Activated T-cell treated with anti-CD3 and anti-CD28 coated beads for 4 hours (primary cell): ENCODE measurements around the gene CRYBA2.

Source experiments
- DNase-seq: peaks from one replicate; pipeline ENCODE4 v3.0.0-alpha.2; 2020

CRYBA2 gene, protein sequence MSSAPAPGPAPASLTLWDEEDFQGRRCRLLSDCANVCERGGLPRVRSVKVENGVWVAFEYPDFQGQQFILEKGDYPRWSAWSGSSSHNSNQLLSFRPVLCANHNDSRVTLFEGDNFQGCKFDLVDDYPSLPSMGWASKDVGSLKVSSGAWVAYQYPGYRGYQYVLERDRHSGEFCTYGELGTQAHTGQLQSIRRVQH

DNA sequence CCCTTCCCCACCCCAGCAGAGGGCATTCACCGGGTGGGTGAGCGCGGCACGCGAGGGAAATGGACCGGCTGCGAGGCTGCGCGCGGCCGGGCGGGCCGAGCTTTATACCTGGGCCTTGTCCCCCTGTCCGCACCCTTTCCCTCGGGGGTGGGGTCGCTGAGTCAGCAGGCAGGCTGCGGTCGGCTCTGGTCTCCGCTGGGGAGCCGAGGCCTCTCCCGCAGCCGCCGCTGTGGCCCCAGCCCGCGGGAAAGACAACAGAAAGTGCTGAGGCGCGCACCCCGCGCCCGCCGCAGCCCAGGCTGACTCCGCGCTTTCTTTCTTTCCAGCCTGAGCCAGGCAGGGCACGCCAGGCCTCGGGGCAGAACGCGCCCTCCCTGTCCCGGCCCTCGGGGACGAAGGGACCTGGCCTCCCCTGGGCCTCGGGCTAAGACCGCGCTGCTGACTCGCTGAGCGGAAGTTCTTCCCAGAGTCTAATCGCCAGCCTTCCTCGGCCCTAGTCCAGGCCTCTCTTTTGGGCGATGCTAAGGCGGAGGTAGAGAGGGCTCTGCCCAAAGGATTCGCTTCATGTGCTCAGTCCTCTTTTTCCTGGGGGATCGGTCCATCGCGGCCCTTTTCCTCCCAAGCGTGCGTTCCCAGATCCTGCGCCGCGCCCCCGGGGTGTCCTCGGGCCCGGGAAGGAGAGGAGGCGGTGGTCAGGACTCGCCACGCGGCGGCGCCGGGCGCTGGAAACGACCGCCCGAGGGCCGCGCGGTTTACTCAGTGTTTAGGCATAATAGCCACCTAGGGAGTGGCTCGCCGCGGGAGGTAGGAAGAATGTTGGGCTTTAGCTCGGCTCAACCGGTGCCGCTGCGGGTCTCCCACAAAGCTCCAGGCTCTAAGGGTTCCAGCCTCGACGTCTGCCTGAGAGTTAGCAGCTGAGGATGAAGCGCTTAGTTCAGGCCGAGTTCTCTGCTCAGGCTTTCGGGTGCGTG, at the start of gene CRYBA2:
CRYBA2 (minus strand) TSS at position 78 of the 971 bp plus-strand sequence. CDS start 246 bp downstream, outside the sequence.
- DNase-seq = no peak

DNA sequence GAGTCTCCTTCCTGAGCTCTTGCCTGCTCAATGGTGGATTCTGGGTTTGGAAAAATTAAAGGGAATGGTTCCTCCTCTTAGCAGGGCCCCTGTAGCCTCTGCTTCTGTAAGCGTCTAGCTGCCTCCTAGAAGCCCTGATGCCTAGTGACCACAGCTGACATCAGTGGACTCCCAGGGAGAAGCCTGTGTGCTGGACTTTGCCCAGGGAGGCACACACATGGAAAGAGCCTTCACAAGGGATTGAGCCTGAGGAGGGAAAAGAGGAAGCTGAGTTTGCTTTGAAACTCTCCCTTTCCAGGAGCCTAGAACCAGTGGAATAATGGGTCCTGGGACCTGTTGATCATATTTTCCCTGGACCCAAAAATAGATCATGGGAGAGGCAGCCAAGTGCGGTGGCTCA, 49.5 kb upstream of the CRYBA2 start:
- no peak for DNase-seq

DNA sequence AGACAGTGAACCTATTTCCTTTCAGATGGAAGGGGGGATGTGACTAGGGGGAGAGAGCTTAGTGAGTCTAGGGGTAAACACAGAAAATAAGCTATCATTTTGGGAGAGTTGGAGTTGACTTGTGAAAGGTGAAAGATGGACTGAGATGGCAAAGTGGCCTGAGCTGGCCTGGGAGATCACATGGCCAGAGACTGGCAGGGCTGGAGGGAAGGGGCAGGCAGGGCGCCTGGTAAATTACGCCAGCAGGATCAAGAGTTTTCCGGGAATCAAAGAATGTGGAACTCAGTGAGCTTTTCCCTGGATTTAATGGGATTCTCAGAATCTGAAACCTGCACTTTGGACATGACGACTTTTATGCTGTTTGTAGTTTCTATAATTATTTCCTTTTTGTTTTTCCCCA, 48.9 kb upstream of the CRYBA2 start:
- no peak for DNase-seq

- no peak for DNase-seq
Measured at GRCh38 chr2:219041252-219041651, 48.0 kb upstream of the CRYBA2 start, which contains the start of gene CFAP65. Gene CFAP65 (minus strand): TSS chr2:219041516. CDS start chr2:219039048, 2,468 bp downstream.

- no peak for DNase-seq
Measured at GRCh38 chr2:219038600-219038999, 45.4 kb upstream of the CRYBA2 start.

DNA sequence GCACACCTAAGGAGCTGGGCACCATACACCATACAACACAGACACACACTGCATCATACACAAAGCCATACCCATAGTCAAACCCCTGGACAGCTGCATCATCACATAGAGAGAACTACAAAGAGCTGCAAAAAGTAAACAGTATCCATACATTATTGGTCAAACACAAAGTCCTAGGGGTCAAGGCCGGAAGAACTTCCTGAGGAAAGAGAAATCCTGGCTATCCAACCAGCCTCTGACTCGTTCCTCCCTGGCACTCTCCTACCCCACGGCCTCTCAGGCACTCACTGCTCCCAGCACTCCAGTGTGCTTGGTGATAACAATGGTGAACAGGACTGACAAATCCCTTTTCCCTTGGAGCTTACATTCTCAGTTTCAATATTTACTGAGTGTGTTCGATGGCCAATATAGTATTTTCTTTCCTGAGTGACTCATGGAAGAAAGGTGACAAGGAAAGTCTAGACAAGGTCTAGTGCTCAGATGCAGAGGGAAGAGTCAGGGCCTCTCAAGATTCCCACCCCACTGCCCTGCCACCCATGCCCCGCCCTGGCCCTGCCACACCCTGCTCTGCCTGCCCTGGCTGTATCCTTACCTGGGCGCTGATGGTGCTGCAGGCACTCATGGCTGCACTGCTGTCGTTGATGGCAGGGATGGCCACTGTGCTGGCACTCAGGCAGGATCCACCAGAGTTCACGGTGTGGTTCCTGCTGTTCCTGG, 44.7 kb upstream of the CRYBA2 start:
- no peak for DNase-seq

- no peak for DNase-seq
Measured at GRCh38 chr2:219035942-219036341, 42.7 kb upstream of the CRYBA2 start.

GRCh38 chr2:219034823-219035222, 41.6 kb upstream of the CRYBA2 start:
- DNase-seq = no peak

GRCh38 chr2:219032051-219032745, 39.0 kb upstream of the CRYBA2 start:
- DNase-seq = no peak

DNA sequence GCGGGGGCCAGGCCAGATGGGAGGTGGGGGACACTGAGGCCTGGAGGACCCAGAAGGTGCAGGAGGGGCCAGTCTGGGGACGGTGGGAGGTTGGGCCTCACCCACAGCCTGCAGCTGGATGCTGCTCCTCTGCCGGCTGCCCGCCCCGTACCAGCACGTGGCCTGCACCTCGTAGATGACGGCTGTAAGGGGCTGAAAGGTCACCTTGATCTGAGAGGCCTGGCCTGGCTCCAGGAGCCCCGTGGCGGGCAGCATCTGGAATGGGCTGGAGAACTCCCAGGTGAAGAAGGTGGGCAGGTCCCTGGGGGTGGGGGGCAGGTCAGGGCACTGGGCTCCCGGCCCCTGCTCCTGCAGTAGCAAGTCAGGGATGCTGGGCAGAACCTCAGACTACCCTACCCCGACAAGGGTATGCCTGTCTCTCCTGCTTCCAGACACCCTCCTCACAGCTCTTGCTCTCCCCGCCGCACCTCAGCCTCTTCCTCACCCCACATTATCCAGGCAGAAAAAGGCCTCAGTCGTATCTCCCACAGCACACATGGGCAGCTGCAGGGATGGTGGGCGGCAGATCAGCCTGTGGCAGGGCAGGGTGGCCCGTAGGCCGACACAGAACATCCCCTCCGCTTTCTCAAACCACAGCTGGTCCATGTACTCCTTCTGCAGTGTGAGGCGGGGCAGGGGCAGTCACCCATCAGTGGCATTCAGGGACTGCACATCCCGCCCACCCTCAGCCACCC, 38.0 kb upstream of the CRYBA2 start:
- DNase-seq = no peak

DNA sequence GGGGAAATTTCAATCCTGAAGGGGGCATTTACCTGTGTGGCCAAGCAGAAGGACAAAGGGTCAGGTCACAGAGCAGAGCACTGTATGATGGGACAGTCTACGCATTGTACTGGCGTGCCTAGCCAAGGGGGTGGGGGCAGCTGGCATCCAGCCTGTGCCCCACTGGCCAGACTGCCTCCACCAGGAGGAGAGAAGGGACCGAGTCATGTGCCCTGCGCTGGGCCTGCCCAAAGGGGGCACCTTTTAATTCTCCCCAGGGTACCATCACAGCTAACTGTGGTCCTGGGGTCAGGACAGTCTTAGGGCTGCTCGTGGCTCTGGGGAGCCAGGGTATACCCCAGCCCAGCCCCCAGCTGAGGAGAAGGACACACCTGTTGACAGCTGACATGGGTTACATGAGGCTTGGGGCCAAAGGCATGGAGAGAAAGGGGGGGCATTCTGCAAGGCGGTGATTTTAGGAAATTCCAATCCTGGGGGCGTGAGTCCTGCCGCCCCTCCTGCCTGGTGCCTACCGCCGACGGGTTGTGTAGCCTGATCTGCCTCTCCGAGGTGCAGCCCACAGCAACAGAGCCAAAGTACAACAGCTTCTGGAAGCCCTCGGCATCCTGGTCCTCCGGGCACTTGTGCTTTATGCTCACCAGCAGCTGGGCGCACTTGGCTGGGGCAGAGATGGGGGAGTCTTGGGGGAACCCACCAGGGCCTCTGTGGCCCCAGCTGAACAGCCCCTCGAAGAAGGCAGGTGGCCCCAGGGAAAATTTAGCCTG, 37.1 kb upstream of the CRYBA2 start:
- DNase-seq = no peak

- DNase-seq = peak; percentile 67
Measured at GRCh38 chr2:219029829-219030165, 36.6 kb upstream of the CRYBA2 start.

DNA sequence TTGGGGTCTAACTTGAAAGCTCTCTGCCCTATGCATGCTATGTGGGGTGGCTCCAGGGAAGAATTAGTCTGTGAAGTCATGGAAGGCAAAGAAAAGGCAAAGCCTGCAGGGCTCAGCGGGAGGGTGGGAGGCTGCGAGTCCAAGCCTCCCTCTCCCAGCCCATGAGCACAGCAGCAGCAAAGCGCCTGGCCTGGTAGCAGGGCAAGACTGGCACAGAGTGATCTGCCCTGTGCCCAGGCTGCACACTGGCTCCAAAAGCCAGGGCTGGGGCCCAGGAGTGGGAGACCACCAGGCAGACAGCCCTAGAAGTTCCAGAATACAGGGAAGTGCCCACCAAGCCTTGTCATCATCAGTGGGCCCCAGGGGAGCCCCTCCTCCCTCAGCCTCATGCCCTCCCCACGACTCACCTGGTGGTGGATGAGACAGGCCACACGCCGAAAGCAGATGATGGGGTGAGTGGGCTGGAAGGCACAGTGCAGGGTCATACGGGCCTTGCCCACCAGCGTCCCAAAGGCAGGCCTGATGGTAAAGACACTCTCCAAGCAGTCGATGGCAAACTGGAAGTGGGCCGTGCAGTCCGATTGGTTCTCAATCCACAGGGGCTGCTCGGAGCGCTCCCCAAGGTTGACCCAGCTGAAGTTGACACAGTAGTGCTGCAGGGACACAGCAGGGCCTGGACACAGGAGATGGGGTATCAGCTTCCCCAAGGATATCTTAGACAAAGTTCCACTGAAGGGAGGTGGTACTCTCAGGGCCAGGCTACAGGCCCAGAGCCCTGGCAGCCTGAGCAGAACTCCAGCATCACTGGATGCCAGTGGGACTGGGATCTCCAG, 36.0 kb upstream of the CRYBA2 start:
- no peak for DNase-seq

DNA sequence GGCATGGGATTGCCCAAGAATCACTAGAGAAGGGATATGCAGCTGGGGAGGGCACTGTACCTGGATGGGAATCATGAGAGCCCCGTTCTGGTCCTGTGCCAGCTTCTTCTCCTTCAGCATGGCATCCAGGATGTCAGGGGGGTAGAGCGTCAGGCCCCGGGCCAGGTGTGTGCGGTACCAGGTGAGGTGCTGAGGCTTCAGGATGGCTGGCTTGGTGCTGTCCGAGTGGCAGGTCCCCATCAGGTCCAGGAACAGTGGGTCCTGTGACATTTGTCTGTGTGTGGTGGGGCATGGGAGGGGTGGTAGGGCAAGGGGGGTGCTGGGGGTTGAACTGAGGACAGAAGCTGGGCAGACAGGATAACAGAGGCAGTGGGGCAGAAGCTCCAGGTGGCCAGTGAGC, 34.9 kb upstream of the CRYBA2 start:
- DNase-seq = no peak

DNA sequence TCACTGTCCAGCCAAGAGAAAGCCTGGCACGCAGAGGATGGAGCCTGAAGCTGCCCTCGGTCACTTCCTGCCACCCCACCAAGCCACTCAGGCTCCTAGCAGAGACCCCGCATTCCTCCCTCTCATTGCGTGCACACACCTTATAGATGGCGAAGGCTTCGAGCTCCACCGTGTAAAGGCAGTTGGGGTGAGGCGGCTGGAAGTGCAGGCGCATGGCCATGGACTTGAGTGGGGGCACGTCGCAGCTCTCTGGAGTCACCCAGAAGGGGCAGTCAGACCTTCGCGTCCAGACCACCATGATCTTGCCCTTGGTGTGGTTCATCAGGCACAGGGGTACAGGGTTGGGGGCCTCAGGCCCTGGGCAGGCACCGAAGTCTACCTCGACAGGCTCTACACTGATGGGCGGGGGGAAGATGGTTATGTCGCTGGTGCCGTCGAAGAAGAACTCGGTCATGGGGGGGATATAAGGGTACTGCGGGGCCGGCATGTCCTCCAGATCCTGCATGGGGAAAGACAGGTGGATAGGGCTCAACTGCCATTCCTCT, 34.4 kb upstream of the CRYBA2 start:
- no peak for DNase-seq

GRCh38 chr2:219026946-219027345, 33.7 kb upstream of the CRYBA2 start:
- no peak for DNase-seq

DNA sequence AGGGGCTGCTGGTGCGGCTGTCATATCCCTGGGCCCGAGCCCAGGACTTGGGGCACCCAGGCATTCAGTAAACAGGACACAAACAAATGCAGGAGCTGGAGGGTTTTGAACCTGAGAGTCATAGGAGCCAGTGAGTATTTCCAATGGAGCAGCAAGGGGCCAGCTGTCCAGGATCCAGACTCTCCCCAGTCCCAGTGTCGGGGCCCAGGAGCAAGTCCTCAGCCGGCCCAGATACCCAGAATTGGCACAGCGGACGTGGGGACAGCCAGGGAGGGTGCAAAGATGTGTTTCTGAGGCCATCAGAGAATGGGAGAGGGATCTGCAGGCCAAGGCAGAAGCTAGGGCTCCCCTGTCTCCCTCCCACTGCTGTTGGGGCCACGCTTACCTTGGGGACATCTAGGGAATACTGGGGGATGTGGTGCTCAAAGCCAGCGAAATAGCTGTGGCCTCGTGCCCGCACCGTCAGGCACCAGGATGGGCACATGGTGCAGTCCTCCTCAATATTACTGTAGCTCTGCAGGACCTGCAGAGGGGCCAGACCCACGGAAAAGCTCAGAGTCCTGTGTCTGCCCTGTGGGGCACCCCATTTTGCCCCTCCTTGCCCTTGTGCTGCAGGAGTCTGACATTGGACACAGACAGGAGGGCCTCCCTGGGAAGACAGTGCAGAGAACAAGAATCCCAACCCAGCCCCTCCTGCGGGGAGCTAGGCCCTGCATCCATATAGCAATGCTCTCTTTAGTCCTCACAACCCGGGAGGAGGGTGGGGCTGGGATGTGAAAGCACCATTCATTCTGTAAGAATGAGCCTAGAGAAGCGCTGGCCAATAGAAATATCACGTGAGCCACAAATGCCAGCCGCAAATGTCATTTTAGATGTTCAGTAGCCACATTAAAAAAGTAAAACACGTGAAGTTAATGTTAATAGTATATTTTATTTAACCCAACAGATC, 32.7 kb upstream of the CRYBA2 start:
- no peak for DNase-seq

- DNase-seq = no peak
Measured at GRCh38 chr2:219024059-219024458, 30.8 kb upstream of the CRYBA2 start.

- no peak for DNase-seq
Measured at GRCh38 chr2:219023045-219023605, 29.9 kb upstream of the CRYBA2 start.
